PC-3 (cell line): ENCODE results near the gene NOC3L. TPM values are rescaled to one million over a fixed set of nuclear protein-coding genes. Genes with fewer than 3 reads are reported as not detected.

ENCODE experiments used
- ATAC-seq: fragments of 200-7000 bp; cut with Tn5 transposase; 2 replicates; pipeline ENCODE4 v1.9.1; 2020; ENCODE audit warnings: mild to moderate bottlenecking, moderate library complexity
- BruUV-seq: library from RNA; stranded (reverse); fragments of 400-500 nt; replicated peaks from 2 replicates; lab custom pipeline; 2021; lab: Mats Ljungman, UMichigan
- CTCF ChIA-PET: fragments of 300-600 bp; sonication (Branson Sonifier 250); formaldehyde crosslinking; loops from one replicate; lab custom pipeline; 2022; ENCODE audit warnings: antibody characterized with exemption; lab: Charles Lee
- POLR2A ChIA-PET: fragments of 300-600 bp; sonication (Branson Sonifier 250); formaldehyde crosslinking; loops from one replicate; lab custom pipeline; 2022; ENCODE audit warnings: antibody characterized with exemption; ENCODE audit not compliant: unreplicated experiment; lab: Charles Lee
- DNase-seq: peaks from one replicate; pipeline ENCODE4 v3.0.0-alpha.2; 2015
- H2AFZ ChIP-seq: fragments of 300-600 bp; sonication (generic); 2 replicates; pipeline ENCODE4 v1.6.0; 2016; ENCODE audit warnings: antibody characterized with exemption, low read length
- H3F3A ChIP-seq: fragments of 300-600 bp; sonication (generic); one replicate; pipeline ENCODE4 v1.6.0; 2017; ENCODE audit warnings: antibody characterized with exemption, low read length, control low read depth, mild to moderate bottlenecking; ENCODE audit not compliant: unreplicated experiment
- H3K27ac ChIP-seq: fragments of 300-600 bp; sonication (generic); 2 replicates; pipeline ENCODE4 v1.5.1; 2016; ENCODE audit warnings: mild to moderate bottlenecking, low read length
- H3K27me3 ChIP-seq: fragments of 300-600 bp; sonication (generic); 2 replicates; pipeline ENCODE4 v1.6.1; 2016; ENCODE audit warnings: low read length, mixed read lengths
- H3K36me3 ChIP-seq: fragments of 300-600 bp; sonication (generic); 2 replicates; pipeline ENCODE4 v1.6.1; 2016; ENCODE audit warnings: low read depth, mixed run types, low read length, mixed read lengths
- H3K4me1 ChIP-seq: fragments of 300-600 bp; sonication (generic); 2 replicates; pipeline ENCODE4 v1.5.1; 2016; ENCODE audit warnings: low read length; ENCODE audit not compliant: insufficient read depth
- H3K4me2 ChIP-seq: fragments of 300-600 bp; sonication (generic); 2 replicates; pipeline ENCODE4 v1.6.0; 2016; ENCODE audit warnings: low read length
- H3K4me3 ChIP-seq: fragments of 300-600 bp; sonication (generic); 2 replicates; pipeline ENCODE4 v1.5.1; 2016; ENCODE audit warnings: mild to moderate bottlenecking, low read length, mixed read lengths
- H3K79me2 ChIP-seq: fragments of 300-600 bp; sonication (generic); 2 replicates; pipeline ENCODE4 v1.6.1; 2017; ENCODE audit warnings: low read length, mixed read lengths
- H3K9ac ChIP-seq: fragments of 300-600 bp; sonication (generic); 2 replicates; pipeline ENCODE4 v1.6.0; 2016; ENCODE audit warnings: mild to moderate bottlenecking, low read length
- H3K9me2 ChIP-seq: fragments of 300-600 bp; sonication (generic); replicated peaks from 2 replicates; pipeline ENCODE4 v1.6.1; 2016; ENCODE audit warnings: mixed run types, low read length, mixed read lengths
- H3K9me3 ChIP-seq: fragments of 300-600 bp; sonication (generic); 2 replicates; pipeline ENCODE4 v1.6.1; 2016; ENCODE audit warnings: low read length, mixed read lengths
- H4K20me1 ChIP-seq: fragments of 300-600 bp; sonication (generic); 2 replicates; pipeline ENCODE4 v1.6.1; 2016; ENCODE audit warnings: low read length, mixed read lengths
- CTCF ChIP-seq: fragments of 300-600 bp; sonication (generic); conservative IDR thresholded peaks from 2 replicates; pipeline ENCODE4 v1.5.1; 2017; ENCODE audit warnings: antibody characterized with exemption, low read depth, mild to moderate bottlenecking, low read length
- EZH2 ChIP-seq: fragments of 300-600 bp; sonication (generic); IDR thresholded peaks from one replicate; pipeline ENCODE4 v1.6.1; 2017; ENCODE audit warnings: antibody characterized with exemption, mild to moderate bottlenecking, low read length; ENCODE audit not compliant: unreplicated experiment
- EZH2phosphoT487 ChIP-seq: fragments of 300-600 bp; sonication (generic); IDR thresholded peaks from 2 replicates; pipeline ENCODE4 v1.6.1; 2018; ENCODE audit warnings: mild to moderate bottlenecking, antibody characterized with exemption, low read length, borderline replicate concordance
- intact Hi-C: fragments of 100-400 bp; cut with micrococcal nuclease; formaldehyde crosslinking; loops from 2 replicates; pipeline ENCODE4 v1.9.0; 2023
- total RNA-seq: library from RNA; depleted of rRNA; stranded (reverse); fragments of >200 nt; gene quantifications from 2 replicates; pipeline ENCODE4 v1.2.3, GENCODE V29; 2014

The NOC3L gene
- total RNA-seq, 1 experiment from 2014 or later, result 19.4 TPM

- POLR2A ChIA-PET, result no interaction called here
- TF ChIP-seq EZH2 (no peak), EZH2phosphoT487 (no peak), CTCF (no peak)
- Histone ChIP-seq H3K27ac (no peak overlapping the region), H2AFZ (no peak overlapping the region), H3K4me1 (no peaks in the 10 kb centered on the region), H3K36me3 (no peaks in the 10 kb centered on the region), H3K4me2 (no peak overlapping the region), H4K20me1 (no peaks in the 10 kb centered on the region), H3K27me3 (no peaks in the 10 kb centered on the region), H3F3A (no peaks in the 10 kb centered on the region), H3K9ac (no peak overlapping the region), H3K79me2 (peaks cover 75% of the 10 kb centered on the region), H3K9me2 (no peaks in the 10 kb centered on the region), H3K4me3 (no peak overlapping the region), H3K9me3 (no peaks in the 10 kb centered on the region)
- ATAC-seq, result no peak
- no TSS peak for BruUV-seq
- intact Hi-C loops, result no loop called here
- CTCF ChIA-PET, result no interaction called here
- DNase-seq, result no peak
Measured at GRCh38 chr10:94411304-94411703, 48.6 kb upstream of the NOC3L start.

- no peaks in the 10 kb centered on the region for H4K20me1 ChIP-seq
- no TSS peak for BruUV-seq
- H3K9me3 ChIP-seq, result no peaks in the 10 kb centered on the region
- H3K27me3 ChIP-seq, result no peaks in the 10 kb centered on the region
- no peak overlapping the region for H3K4me2 ChIP-seq
- H3K4me3 ChIP-seq, result no peak overlapping the region
- no peaks in the 10 kb centered on the region for H3K9me2 ChIP-seq
- POLR2A ChIA-PET, result no interaction called here
- CTCF ChIA-PET, result interaction anchor here (0.7 kb wide), 1 partner anchor 572 kb away, joined by 11 read pairs; no protein-coding TSS in a partner anchor
- H3K27ac ChIP-seq, result no peak overlapping the region
- H3F3A ChIP-seq, result no peaks in the 10 kb centered on the region
- H3K4me1 ChIP-seq, result peaks cover 5% of the 10 kb centered on the region
- no peak overlapping the region for H3K9ac ChIP-seq
- no peak overlapping the region for H2AFZ ChIP-seq
- no peaks in the 10 kb centered on the region for H3K36me3 ChIP-seq
- DNase-seq (no peak), ATAC-seq (no peak)
- peaks cover 94% of the 10 kb centered on the region for H3K79me2 ChIP-seq
- intact Hi-C loops, result no loop called here
- TF ChIP-seq EZH2phosphoT487 (no peak), CTCF (no peak), EZH2 (no peak)
Measured at GRCh38 chr10:94409021-94409657, 46.4 kb upstream of the NOC3L start.

- Histone ChIP-seq H4K20me1 (no peaks in the 10 kb centered on the region), H3K27ac (no peak overlapping the region), H3K9ac (no peak overlapping the region), H3K9me3 (no peaks in the 10 kb centered on the region), H3F3A (no peaks in the 10 kb centered on the region), H2AFZ (no peak overlapping the region), H3K4me1 (peaks cover 5% of the 10 kb centered on the region), H3K4me3 (no peak overlapping the region), H3K9me2 (no peaks in the 10 kb centered on the region), H3K4me2 (no peak overlapping the region), H3K36me3 (no peaks in the 10 kb centered on the region), H3K27me3 (no peaks in the 10 kb centered on the region), H3K79me2 (peaks cover 91% of the 10 kb centered on the region)
- ATAC-seq (no peak), DNase-seq (no peak)
- ChIA-PET POLR2A (no interaction called here), CTCF (no interaction called here)
- intact Hi-C loops, result no loop called here
- no TSS peak for BruUV-seq
- TF ChIP-seq EZH2phosphoT487 (no peak), CTCF (no peak), EZH2 (no peak)
Measured at GRCh38 chr10:94407668-94408067, 44.9 kb upstream of the NOC3L start.
